Skin of body (tissue), 2 donors: ENCODE measurements around the gene COX4I2. TPM values are rescaled to one million over a fixed set of nuclear protein-coding genes. Genes with fewer than 3 reads are reported as not detected.
A peak's percentile ranks its signal among the peaks of the same experiment; 100 is the strongest.
"Not testable (repeated sequence)": the region's sequence is repeated elsewhere in the genome, so short reads cannot be mapped to it uniquely, and the experiment has no call there.

Experiments used
- DNase-seq: peaks from one replicate; lab custom pipeline; 2025; lab: John Stamatoyannopoulos, UW
- total RNA-seq: library from RNA; depleted of rRNA; stranded (reverse); fragments of >200 nt; gene quantifications from one replicate; pipeline ENCODE4 v1.2.3, GENCODE V29; 2014

The COX4I2 gene
- total RNA-seq, 1 donor from 2014 or later: 4.1 TPM

DNA sequence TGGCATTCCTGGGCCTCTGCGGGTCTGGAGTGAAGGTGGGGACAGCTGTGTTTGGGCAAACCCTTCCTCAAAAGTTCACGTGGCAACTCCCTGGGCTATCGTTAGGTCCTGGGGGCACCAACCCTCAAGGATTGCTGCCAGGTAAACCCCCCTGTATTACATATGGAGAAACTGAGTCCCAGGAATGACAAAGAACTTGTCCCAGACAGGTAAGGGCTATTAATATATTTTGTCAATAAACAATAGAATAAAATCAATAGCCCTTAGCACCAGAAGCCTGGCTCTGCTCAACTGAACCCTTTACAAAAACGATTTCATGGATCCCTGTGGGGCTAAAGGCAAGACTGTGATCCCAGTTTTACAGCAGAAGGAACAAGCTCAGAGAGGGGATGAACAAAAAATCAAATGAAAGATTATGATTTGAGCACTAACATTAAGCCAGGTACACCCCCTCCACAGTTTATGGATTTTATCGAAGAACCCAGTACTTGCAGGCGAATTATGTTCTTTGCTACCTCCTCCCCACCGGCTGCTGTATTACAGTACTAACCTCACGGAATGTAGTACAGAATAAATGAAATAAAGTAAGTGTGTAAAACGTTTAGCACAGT is 30.0 kb upstream of the COX4I2 start:
- no peak for DNase-seq

DNA sequence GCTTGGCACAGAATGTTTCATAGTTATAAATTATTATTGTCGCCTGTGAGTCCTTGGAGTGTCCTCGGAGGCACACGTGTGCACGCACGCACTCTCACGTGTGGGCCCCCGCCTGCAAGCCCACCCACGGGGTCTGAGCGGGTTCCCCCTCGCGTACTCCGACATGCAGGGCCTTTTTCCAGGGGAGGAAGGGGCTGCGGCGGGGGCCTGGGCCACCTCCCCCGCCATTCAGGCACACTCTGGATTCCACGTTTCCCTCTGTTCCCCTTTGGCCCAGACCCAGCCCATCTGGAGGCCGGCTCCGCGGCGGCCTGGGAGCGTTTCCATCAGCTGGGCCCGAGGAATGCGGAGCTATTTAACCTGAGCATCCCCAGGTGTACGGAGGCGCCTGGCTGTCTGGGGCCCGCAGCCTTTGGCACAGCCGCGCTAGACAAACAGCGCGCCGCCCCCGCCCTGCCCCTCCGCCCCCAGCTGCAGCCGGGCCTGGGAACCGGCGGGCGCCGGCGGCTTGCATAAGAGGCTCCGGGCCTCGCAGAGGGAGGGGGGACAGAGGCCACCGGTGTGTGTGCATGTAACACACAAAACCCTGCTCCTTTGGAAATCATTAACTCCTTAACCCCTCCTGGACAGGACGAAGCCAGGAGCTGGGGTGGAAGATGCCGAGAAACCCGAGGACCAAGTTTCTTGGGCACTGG is 29.3 kb upstream of the COX4I2 start:
- peak; percentile 49 for DNase-seq

DNA sequence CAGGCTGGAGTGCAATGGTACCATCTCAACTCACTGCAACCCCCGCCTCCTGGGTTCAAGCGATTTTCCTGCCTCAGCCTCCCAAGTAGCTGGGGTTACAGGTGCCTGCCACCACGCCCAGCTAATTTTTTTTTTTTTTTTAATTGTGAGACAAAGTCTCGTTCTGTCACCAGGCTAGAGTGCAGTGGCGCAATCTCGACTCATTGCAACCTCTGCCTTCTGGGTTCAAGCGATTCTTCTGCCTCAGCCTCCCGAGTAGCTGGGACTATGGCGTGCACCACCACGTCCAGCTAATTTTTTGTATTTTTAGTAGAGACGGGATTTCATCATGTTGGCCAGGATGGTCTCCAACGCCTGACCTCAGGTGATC is 25.5 kb upstream of the COX4I2 start:
- not testable (repeated sequence) for DNase-seq

DNA sequence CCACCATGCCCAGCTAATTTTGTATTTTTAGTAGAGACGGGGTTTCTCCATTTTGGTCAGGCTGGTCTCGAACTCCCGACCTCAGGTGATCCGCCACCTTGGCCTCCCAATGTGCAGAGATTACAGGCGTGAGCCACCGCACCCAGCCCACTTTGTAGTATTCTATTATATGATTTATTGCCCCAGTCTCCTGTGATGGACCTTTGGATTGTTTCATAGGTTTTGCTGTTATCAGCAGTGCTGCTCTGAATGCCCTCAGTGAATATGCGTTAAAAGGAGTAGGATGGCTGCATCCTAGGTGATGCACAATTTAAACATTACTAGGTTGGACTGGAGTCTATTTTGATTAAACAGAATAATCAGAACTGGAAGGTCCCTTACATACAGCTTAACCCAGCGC is 22.3 kb upstream of the COX4I2 start:
- DNase-seq: no peak

DNA sequence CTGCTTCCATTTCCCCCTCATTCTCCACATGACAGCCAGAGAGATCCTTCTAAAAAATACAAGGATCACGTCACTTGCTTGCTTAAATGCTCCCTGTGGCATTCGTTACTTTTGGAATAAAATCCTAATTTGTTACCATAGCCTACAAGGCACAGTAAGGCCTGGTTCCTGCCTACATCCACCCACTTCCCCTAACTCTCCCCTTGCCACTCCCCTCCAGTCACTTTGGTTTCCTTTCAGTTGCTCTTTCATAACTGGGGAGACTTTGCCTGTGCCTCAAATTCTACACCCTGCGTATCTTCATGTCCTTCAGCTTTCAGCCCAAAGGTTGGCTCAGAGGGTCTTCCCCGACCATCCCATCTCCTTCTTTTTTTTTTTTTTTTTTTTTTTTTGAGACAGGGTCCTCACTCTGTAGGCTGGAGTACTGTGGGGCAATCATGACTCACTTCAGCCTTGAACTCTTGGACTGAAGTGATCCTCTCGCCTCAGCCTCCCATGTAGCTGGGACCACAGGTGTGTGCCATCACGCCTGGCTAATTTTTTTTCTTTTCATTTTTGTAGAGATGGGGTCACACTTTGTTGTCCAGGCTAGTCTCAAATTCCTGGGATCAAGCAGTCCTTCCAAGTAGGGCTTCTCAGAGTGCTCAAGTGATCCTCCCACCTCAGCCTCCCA is 20.1 kb upstream of the COX4I2 start:
- DNase-seq: no peak

DNA sequence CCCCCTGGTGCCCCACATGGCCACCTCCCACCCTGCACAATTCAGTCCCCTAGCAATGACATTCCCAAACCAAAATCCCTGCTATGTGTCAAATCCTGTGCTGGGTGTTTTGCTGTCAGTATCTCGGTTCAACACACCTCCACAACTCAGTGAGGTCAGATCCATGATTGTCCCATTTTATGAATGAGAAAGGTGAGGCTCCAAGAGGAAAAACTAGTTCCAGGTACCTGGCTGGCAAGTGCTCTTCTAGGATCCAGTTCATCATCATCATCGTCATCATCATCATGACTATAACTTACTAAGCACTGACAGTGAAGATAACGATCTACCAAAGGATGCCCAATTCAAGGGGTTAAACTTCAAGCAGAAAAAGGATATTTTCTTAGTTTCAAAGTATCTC is 17.5 kb upstream of the COX4I2 start:
- no peak for DNase-seq

DNA sequence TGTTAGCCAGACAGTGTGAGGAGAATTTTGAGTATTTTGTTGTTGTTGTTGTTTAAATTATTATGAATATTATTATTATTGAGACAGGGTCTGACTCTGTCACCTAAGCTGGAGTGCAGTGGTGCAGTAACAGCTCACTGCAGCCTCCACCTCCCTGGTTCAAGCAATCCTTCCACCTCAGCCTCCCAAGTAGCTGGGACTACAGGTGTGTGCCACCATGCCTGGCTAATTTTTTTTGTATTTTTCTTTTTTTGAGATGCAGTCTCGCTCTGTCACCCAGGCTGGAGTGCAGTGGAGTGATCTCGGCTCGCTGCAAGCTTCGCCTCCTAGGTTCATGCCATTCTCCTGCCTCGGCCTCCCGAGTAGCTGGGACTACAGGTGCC is 14.6 kb upstream of the COX4I2 start:
- not testable (repeated sequence) for DNase-seq

DNA sequence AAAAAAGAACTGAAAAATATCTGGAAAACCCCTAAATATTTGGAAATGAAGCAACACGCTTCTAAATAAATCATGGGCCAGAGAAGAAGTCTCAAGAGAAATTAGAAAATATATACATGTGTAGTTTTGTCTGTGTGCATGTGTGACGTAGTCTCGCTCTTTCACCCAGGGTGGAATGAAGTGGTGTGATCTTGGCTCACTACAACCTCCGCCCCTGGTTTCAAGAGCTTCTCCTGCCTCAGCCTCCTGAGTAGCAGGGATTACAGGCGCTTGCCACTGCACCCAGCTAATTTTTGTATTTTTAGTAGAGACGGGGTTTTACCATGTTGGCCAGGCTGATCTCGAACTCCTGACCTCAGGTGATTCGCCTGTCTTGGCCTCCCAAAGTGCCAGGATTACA is 11.2 kb upstream of the COX4I2 start:
- DNase-seq: not testable (repeated sequence)

DNA sequence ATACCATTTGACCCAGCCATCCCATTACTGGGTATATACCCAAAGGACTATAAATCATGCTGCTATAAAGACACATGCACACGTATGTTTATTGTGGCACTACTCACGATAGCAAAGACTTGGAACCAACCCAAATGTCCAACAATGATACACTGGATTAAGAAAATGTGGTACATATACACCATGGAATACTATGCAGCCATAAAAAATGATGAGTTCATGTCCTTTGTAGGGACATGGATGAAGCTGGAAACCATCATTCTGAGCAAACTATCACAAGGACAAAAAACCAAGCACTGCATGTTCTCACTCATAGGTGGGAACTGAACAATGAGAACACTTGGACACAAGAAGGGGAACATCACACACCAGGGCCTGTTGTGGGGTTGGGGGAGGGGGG is 9.7 kb upstream of the COX4I2 start:
- not testable (repeated sequence) for DNase-seq

GRCh38 chr20:31630187-31630790 is 7.4 kb upstream of the COX4I2 start:
- no peak for DNase-seq

DNA sequence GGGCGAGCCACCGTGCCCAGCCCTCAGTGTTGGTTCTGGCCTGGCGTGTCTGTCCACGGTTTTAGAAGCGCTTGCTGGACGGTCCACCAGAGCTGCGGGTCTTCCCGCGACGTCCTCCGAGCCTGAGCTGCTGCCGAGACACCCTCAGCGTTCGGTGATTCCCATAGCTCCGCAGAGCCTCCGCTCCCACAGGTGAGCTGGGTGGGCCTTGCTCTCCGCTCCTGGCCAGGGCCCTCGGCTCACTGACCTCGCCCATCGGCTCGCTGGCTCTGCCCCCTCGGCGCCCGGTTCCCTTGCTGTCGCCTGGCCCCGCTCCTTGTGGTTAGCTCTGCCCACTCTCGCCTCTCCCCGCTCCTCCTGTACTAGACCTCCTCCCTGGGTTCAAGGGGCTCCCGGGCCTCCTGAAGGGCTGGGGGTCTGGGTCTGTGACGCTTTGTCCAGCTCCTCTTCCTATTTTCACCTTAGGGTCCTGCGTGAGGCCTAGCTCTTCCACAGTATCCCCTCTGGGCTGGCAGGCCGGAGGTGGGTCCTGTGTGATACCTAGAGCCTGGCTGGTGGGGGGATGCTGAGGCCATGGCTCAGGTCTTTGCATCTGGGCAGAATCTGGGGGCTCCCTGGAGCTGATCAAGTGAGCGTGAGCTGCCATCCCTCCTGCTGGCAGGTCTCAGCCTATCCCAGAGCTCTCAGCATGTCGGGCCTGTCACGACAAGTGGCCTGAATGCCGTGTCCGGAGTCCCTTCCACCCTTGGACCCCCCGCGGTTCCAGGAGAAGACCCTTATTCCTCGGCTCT is 5.0 kb upstream of the COX4I2 start:
- no peak for DNase-seq

DNA sequence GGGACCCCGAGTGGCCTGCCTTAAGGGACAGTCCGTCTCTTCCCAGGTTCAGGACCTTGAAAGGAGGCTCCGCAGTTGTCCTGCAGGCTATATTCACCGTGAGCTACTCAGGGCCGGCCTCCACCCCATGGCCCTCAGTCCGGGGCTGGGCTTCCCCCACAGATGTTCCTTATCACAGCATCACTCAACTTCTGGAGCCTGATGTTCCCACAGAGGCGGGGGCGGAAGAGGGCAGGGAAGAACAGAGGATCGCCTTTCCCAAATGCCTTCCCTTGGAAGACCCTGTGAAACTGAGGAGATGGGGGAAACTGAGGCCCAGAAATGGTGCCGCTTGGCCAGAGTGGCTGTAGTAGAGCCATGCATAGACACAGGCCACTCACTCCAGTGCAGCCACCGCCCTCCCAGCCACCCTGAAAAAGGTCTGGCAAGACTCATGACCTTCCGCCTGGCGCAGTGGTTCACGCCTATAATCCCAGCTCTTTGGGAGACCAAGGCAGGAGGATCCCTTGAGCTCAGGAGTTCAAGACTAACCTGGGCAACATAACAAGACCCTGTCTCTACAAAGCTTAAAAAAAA is 4.3 kb upstream of the COX4I2 start:
- DNase-seq: no peak

DNA sequence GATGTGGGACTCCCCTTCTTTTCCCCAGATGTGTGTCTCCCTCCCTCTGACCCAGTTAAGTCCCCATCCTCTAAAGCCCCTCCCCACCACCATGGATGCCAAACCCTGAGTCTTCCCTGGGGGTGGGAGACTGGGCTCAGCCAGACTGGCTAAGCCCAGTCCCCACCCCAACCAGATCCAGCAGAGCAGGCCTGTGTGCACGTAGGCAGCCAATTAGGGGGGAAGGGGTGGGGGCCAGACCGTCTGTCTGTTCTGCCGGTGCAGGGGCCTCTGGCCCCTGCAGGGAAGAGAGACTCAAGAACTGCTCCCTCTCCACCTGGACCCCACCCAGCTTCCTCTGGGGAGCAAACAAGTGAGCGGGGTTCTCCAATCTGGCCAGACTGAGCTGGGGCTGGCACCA is 605 bp downstream of the COX4I2 start:
- DNase-seq: no peak

DNA sequence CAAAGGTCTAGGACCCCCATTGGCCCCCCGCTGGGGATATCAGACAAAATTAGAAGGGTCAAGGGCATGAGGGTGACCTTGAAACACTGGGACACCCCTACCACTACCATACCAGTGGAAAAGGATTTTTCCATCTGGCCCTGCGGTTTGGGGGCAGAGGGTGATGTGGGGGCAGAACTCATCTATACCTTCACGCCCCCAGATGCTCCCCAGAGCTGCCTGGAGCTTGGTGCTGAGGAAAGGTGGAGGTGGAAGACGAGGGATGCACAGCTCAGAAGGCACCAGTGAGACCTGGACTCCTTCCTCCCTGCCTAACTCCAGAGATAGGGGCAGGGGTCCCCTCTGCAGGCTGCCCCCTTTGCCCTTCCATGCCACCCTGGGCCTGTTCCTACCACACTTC is 1.1 kb downstream of the COX4I2 start:
- DNase-seq: no peak

GRCh38 chr20:31640259-31640658 is 2.5 kb downstream of the COX4I2 start:
- DNase-seq: no peak

DNA sequence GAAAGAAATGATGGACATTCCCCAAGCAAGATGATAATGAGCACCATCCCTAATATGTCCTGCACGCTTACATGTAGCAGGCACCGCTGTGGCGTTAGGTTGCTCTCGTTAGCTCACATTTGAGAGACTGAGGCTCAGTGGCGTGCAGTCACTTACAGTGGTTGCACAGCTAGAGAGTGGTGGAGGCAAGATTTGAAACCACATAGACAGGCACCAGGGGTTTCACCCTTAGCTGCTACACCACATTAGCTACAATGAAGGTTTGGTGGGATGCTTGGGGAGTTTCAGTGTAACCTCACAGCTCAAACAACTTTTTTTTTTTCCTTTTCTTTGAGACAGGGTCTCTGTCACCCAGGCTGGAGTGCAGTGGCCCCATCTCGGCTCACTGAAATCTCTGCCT is 3.7 kb downstream of the COX4I2 start:
- no peak for DNase-seq

- DNase-seq: no peak
Measured at GRCh38 chr20:31642837-31643236, 5.1 kb downstream of the COX4I2 start.

- DNase-seq: no peak
Measured at GRCh38 chr20:31643522-31643921, 5.8 kb downstream of the COX4I2 start.

GRCh38 chr20:31644701-31645100 is 7.0 kb downstream of the COX4I2 start:
- no peak for DNase-seq

DNA sequence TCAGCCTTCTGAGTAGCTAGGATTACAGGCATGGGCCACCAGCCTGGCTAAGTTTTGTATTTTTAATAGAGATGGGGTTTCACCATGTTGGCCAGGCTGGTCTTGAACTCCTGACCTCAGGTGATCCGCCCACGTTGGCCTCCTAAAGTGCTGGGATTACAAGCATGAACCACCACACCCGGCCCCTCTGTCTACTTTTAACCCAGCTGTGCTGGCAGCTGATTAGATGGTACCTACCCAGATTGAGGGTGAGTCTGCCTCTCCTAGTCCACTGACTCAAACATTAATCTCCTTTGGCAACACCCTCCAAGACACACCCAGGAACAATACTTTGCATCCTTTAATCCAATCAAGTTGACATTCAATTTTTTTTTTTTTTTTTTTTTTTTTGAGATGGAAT is 10.4 kb downstream of the COX4I2 start:
- DNase-seq: not testable (repeated sequence)

- DNase-seq: peak; percentile 82
Measured at GRCh38 chr20:31652917-31653396, 15.2 kb downstream of the COX4I2 start.
